GM12872 (cell line): Measurements from ENCODE around the gene SLC6A19.

Experiments used
- TF ChIP-seq, protein P1 (sequence below): IDR thresholded peaks from 3 replicates; pipeline ENCODE4 v1.5.1; 2011; ENCODE audit warnings: low read depth, mild to moderate bottlenecking, low read length, moderate library complexity; ENCODE audit not compliant: insufficient read depth

Gene SLC6A19

DNA sequence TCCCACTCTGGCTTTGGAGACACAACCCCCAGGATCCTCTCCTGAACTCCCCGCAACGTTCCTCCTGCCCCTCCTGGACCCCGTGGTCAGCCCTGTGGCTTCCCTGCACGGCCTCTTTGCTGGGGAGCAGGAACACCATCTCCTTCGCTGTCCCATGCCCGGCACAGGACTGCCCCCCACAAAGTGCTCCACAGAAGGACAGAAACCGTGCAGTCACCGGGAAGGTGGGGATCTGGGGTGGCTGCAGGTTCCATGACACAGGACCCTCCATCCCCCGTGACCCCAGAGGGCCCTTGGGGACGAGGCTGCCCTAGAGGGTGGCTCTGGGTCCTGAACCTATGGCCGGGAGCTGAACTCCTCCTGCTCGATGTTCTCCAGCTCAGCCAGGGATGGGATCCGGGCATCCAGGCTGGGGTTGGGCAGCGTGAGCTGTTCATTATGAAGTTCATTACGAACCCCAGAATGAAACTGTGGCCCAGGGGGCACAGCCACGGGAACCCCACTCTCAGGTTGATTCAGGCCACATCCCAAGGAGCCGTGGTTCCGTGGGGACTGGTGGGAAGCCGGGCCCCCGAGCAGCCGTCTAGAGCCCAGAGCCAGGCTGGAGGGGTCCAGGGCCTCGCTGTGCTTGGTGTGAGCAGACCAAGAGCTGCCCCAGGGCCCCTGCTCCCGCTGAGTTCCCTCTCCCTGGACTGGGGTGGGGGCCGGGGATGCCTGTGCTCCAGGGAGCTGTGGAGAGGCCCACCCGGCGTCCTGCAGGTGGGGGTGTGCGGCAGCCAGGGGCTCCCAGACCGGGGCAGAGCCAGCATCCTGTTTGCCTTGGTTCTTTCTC lies 684 bp upstream of the SLC6A19 start:
- TF ChIP-seq, protein P1, sequence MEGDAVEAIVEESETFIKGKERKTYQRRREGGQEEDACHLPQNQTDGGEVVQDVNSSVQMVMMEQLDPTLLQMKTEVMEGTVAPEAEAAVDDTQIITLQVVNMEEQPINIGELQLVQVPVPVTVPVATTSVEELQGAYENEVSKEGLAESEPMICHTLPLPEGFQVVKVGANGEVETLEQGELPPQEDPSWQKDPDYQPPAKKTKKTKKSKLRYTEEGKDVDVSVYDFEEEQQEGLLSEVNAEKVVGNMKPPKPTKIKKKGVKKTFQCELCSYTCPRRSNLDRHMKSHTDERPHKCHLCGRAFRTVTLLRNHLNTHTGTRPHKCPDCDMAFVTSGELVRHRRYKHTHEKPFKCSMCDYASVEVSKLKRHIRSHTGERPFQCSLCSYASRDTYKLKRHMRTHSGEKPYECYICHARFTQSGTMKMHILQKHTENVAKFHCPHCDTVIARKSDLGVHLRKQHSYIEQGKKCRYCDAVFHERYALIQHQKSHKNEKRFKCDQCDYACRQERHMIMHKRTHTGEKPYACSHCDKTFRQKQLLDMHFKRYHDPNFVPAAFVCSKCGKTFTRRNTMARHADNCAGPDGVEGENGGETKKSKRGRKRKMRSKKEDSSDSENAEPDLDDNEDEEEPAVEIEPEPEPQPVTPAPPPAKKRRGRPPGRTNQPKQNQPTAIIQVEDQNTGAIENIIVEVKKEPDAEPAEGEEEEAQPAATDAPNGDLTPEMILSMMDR: no peak

DNA sequence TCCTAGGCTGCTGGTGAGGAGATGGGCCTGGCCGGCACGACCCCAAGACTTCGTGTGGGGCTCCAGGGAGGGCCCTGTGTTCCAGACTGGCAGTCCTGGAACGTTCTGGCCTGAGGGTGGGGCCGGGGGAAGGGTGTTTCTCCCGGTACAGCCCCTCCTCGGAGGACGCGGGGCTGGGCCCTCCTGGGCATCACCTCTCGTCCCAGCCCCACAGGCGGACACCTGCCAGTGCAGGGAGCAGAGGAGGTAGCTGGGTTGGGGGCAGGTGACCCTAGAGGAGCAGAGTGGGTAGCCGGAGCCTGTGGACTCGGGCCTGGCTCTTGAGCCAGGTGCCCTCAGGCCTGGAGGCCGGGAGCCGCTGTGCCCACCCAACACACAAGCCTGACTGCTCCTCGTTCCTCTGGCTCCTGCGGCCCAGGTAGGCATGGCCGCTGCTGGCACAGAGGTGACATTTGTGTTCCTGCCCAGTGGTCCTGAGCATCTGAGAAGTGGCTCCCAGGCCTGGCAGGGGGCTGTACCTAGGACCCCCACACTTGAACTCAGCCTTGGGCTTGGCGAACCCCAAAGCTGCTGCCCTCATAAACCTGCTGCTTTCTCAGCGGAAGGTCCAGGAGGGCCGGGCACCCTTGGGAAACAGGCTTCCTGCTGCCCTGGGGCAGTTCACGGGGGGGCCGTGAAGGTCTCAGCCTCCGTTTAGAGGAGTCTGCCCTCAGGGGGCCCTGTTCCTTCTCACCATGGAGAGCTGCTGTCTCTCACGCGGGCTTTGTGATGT lies 817 bp downstream of the SLC6A19 start:
- TF ChIP-seq, protein P1: no peak

DNA sequence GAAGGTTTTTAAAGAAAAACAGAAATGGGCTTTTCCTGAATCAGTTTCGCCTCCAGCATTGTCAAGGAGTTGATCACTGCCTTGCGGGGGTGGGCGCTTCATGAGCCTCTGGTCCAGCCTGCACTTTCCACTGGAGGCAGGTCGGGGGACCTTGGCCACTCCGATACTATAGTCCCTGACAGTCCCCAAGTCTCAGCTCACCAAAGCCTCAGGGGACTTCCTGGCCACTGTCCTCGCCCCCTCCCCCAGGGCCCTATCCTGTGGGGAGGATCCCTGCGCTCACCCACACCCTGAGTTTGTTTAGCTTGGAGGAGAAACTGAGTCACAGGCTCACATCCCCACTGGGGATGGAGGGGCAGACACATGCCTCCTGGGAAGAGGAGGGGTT lies 1.4 kb downstream of the SLC6A19 start:
- TF ChIP-seq, protein P1: no peak

DNA sequence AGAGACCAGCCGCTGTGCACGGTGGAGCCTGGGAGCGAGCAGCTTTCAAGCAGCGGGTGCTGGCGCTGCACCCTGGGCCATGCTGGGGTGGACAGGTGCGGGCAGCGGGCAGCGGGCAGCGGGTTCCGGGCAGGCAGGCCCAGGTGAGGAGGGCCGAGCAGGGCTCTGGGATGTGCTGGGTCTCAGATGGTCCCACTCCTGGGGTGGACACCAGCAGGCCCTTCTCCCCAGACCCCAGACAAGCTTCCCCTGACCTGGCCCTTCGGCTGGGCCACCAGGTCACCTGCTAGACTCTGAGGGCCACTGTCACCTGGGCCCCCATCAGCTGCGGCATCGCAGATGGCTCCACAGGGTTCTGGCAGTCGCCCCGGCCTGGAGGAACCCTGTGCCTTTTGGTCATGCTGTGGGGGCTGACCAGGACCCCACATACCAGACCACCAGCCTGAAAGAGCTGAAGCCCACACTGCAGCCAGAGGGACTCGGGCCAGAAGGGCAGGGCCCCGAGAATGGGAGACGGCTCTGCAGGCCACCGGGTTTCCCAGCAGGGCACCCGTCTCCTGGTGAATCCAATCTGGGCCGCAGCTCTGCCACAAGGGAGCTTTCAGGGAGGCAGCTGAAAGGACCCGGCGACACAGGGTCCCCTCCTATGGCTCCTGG lies 2.0 kb downstream of the SLC6A19 start:
- TF ChIP-seq, protein P1: no peak

DNA sequence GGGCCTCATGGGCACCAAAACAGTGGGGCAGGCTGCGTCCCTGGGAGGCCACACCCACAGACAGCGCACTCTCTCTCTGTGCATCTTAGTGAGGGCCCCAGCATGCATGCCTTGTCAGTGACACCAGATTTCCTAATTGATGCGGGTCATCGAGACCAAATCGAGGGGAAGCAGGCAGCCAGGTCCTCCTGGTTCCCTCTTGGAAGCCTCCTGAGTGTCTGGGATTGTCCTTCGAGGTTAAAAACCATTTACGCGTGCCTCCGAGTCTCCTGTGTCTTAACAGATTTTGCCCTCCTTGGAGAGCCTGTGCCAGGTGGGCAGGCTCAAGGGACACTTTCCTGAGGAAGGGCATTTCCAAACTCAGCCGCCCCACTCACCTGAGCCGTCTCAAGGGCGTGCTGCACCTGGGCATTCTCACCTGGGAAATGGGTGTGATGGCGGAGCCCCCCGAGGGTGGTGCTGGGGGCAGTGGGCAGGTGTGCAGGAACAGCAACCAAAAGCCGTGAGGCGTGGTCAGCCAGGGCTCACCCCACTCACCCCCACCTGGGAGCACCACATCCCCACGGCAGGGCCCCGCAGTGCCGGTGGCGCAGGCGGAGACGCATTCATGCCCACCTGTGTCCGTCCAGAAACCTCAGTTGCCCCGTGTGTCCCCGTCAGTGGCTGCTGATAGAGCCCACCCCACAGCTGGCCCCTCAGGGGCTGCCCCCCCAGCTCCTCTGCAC lies 2.7 kb downstream of the SLC6A19 start:
- TF ChIP-seq, protein P1: no peak

DNA sequence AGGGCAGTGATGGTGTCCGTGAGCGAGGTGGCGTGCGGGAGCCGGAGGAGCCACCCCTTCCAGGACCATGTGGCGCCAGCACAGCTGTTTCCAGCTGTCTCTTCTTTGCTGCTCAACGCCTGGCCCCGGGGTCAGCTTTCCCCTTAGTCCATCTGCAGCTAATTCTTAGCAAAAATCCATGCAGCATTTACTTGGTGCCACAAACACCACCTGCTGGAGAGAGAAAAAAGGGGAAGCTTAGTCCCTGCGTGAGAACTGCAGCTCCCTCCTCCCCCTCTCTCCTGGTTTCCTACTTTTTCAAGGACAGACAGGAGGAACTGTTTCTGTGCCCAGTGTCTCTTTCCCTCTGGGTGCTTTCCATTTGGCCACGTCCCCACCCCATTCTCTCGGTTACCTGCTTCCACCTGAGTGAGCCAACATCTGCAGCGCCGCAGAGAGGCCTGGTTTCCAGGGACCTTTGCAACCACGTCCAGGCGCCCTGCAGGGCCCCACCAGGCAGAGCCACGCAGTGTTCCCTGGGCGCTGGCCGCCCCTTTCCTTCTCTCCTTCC lies 3.4 kb downstream of the SLC6A19 start:
- TF ChIP-seq, protein P1: no peak
